HL-60/S4 (cell line): ENCODE results near the gene TMPRSS6.

Source experiments
- in situ Hi-C: fragments of 300-500 bp; cut with MboI; formaldehyde crosslinking; loops from 2 replicates; pipeline ENCODE4 v1.14.3; 2022; ENCODE audit warnings: low sequenced_read_pairs

Gene TMPRSS6

DNA sequence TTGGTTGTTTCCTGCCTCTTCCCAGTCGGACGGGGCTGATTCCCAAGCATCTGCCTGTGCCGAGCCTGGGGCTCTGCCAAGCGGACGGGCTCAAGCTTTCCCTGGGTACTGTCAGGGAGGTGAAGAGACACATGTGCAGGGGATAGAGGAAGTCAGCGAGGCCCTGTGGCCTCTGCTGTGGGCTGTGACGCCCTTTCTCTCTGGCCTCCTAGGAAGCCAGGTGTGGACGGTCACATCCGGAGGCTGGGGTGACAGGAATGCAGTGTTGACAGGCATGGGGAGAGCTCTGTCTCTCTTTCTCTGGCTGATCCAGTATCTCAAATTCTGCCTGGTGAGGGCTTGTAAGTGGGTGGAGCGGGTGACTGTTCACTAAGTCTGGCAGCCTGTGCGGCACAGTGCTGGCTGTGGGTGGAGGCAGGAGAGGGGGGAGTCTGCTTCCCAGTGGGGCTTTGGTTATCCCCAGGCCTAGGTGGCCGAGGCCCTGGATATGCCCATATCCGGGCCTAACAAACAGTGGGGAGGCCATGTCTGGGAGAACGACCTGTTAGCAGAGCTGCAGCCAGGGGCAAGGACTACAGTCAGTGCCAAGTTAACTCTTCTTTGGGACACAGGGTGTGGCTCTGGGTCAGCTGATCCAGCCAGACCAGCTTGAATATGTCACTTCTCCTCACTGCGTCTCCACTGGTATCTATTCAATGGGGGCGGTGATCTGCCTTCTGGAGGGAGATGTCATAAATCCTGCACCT, 56.0 kb downstream of the TMPRSS6 start:
- in situ Hi-C loops = no loop called here

DNA sequence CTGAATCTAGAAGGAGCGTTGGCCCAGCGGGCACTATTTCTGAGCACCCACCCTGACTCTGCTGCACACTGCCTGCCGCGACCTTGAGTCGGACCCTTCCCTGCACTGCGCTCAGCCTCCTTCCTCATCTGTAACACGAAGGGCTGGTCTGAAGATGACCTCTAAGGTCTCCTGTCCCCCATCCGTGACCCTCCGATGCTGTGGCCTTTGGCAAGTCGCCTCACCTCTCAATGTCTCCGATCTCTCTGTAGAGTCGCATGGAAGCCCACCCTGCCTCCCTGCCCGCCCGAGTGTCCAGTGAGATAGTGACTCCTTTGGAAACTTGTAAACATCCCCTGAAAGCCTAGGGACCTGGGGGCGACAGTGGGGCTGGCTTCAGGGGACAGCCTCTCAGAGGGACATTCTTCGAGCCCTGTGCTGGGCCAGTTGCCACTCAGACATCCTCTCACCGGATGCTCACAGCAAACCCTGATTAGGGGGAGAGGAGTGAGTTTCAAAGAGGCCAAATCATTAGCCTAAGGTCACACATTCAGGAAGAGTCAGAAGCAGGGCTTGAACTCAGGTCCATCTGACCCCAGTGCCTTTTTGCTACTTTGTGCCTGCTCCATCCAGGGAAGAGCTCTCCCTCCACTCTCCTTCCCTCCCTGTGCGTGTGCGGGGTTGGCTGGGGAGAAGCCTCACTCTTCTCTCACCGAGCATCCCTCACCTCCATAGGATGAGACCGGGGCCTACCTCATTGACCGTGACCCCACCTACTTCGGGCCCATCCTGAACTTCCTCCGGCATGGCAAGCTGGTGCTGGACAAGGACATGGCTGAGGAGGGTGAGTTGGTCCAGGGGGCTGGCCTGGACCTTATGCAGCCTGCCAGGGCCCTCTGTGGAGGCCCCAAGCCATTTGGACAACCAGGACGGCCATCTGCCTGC, 56.9 kb downstream of the TMPRSS6 start:
- in situ Hi-C loops = no loop called here

DNA sequence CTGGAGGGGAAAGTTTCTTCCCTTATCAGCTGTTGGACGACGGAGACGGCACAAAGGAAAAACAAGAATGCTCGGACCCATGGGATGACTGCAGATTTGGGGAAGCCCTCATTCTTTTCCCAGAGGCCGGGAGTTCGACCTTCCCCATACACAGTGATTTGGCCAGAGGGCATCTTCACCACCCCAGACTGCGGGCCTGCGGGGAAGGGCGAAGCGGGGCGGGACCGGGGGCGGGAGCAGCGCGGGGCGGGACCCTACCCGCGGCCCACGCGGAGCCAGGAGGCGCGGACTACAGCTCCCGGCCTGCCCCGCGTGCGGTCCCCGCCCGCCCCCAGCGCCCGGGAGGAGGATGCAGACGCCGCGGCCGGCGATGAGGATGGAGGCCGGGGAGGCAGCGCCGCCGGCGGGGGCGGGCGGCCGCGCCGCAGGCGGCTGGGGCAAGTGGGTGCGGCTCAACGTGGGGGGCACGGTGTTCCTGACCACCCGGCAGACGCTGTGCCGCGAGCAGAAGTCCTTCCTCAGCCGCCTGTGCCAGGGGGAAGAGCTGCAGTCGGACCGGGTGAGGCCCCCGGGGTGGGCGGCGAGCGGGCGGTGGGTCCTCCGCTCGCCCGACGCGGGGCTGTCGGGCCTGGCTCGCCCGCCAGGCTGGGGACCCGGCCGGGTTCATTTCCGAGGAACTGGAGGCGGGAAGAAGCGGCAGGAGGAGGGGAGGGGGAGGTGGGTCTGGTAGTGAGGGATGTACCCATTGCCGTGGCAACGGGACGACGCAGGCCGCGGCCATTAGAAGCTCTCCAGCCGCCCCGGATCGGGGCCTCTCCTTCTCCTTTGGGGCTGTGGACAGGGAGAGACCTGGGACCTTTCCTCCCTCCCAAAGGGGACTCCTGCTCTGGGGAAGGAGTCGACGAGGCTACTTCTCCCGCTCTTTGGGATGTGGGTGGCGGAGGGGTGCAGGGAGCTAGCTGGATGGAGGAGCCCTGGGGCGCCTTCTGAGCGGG, 57.8 kb downstream of the TMPRSS6 start, which contains the start of gene KCTD17:
Gene KCTD17 (plus strand): TSS at position 352 of the 995 bp plus-strand sequence. CDS start 19 bp downstream, at position 371.
- in situ Hi-C loops = no loop called here

DNA sequence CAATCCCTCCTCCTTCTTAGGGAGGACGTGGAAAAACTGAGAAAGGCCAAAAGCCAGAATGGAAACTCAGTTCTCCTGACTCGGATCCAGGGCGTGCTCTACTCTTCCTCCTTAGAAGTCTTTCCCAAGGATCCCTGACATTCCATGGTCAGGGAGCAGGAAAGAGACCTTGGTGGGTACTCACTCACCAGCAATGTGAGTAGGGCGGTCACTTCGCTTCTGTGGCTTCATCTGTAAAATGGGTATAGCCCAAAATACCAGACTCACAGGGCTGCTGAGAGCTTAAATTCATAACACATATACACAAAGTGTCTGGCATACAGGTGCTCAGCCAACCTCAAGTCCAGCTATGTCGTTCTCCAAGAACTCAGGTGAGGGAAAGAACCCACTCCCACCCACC, 58.6 kb downstream of the TMPRSS6 start:
- in situ Hi-C loops = no loop called here

DNA sequence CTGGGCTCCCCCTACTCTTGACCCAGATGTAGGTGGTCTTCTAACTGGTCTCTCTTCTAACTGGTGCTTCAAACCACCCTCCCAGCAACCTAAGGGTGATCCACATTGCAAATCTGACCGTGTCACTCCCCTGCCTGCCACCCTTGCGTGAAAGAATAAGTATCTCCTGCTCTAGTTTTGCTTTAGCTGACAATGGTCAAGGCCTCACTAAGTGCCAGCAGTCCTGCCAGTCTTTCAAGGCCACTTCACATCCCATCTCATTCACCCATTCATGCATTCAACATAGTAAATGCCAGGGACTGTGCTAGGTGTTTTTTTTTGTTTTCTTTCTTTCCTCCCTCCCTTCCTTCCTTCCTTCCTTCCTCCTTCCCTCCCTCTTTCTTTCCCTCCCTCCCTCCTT, 60.3 kb downstream of the TMPRSS6 start:
- in situ Hi-C loops = no loop called here

DNA sequence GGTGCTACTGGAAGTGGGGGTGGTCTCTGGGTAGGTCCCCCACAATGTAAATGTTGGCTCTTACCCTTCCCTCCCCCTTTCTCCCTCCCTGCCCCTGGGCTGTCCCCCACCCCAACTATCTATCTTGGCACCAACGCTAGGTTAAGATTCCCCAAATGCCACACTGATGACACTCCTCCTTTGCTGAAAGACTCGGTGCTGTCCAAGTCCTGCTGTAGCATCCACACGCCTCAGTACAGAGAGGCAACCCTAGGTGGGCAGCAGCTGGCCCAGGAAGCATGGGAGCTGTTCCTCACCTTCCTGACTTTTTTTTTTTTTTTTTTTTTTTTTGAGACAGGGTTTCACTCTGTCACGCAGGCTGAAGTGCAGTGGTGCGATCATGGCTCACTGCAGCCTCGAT, 61.4 kb downstream of the TMPRSS6 start:
- in situ Hi-C loops = no loop called here

DNA sequence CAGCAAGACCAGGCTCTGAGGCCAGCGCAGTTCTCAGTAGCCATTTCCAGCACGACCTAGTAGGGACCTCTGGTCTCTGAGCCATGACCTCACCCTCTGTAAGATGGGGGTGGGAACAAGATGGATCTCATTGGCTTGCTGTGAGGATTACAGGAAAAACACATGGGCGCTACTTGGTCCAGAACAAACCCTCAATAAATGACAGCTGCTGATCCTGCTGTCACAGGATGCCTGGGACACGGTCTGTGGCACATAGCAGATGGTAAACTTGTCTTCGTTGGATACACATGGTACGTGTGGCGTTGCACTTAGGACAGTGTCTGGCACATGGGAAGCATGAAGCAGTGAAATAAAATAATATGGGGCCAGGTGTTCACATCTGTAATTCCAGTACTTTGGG, 62.5 kb downstream of the TMPRSS6 start:
- in situ Hi-C loops = no loop called here

DNA sequence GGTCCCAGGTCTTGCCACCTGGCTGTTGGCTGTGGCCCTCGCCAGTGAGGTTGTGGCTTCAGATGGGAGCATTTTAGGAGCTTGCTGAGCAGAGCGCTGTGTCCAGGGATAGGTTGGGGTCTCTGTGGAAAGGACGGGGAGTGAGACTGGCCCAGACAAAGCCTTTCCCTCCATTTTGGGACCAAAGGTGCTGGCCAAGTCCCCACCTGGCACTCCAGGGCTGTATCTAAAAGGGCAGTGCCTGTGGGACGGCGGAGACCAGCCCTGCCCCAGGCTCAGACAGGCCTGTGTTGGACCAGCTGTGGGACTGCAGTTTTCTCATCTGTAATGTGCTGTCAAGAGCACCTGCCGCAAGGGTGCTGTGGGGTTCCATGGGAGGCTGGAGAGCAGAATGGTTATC, 62.9 kb downstream of the TMPRSS6 start:
- in situ Hi-C loops = no loop called here

DNA sequence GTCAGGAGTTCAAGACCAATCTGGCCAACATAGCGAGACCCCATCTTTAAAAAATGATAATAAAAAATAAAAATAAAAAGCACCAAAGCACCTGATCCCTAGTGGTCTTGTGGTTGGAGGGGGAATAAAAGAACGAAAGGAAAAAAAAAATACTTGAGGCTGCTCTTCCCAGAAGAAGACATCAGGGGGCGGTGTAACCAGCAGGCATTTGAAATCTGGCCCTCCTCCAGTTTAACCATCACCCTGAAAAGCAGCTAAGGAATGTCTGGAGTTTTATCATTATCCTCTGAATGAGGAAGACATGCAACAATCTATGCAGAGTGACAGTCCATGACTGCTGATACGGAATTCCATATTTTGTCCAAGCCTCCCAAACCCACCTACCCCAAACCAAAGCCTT, 63.6 kb downstream of the TMPRSS6 start:
- in situ Hi-C loops = no loop called here

DNA sequence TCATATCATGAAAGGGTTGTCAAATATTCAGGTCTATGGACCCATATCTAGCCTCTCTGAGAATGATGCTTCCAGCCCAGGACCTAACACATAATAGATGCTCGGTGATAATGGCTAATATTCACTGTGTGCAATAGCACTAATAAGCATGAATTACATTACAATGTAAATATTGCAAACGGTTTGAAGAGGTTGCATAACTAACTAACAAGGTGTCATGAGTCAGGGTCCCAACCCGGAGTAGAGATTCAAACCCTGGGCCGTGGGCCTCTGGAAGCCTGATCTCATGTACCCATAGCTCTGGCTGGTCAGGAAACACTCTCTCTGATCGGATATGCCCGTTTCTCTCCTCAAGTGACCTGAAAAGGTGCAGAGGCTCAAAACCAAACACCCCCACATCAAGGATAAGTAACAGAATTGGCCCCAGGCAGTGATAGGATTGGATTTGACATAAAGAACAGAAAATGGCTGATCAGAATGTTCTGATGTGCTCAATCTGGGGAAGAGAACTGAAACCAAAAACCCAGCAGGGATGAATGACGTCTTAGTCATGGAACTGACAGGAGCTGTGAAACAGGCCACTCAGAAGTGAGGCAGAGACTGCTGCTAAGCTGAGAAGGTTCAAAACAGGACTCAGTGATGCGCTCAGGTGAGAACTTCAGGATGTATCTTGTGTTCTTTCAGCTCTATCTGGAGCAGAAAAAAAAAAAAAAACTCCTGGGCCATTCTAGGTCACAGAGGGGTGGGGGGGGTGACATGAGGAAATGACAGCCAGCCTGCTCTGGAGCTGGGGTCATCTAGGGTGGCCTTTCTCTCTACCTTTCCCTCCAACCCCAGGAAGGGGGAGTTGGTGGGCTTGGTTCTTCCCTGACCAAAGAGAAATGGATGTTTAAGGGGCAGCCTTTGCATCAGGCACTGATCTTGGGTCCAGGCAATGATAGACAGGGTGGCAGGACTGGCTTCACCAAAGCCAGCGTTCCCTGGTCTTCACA, 64.6 kb downstream of the TMPRSS6 start:
- in situ Hi-C loops = no loop called here

DNA sequence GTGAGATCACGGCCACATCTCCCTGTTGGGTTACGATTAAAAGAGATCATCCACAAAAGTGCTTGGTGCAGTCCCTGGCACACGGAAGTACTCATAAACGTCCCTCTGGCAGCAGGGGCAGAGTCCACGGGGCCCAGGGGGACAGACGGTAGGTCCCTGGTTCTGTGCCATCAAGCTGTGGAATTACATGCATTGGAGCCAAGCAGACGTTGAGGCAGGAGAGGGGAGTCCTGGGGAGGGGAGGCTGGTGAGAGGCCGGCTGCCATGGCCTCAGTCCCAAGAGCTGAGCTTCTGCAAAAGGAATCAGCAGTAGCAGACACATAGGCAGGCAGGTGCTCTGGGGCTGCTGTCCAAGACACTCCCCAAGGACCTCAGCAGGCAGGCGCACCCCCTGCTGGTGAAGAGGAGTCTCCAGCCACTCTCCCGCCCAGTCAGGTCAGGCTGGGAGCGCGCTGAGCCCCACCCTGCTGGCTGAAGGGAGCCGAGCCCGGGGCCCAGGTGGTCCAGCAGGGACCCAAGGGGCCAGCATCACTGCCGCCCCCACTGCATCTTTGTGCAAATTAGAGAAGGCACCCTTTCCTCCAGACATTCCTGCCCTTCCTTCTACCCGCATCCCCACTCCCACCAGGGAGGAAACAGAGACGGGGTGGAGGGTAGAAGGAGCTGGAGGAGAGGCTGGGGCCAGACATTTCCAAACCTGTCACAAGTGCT, 65.5 kb downstream of the TMPRSS6 start:
- in situ Hi-C loops = no loop called here

DNA sequence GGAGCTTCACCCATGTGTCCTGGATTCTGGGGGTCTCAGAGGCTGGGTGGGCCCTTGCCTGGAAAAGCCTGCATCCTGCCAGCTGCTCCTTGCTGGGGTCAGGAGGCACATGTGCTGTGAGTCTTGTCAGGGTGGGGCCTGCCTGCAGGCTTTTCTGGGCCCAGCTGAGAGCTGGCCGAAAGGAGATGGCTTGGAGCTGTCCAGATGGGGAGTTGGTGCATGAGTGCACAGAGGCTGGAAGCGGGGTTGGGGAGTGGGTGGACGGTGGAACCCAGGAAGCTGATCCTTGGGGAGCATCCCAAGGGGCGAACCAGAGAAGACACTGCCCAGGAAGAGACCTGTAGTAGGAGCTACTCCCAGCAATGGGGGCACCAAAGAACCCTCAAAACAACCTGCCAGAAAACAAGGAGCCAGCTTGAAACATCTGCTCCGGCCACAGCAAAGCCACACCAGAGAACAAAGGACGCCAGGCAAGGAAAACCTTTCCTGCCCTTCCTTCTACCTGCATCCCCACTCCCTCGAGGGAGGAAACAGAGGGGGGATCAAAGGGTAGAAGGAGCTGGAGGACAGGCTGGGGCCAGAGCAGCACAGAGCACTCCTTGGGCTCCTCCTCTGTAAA, 66.2 kb downstream of the TMPRSS6 start:
- in situ Hi-C loops = no loop called here

DNA sequence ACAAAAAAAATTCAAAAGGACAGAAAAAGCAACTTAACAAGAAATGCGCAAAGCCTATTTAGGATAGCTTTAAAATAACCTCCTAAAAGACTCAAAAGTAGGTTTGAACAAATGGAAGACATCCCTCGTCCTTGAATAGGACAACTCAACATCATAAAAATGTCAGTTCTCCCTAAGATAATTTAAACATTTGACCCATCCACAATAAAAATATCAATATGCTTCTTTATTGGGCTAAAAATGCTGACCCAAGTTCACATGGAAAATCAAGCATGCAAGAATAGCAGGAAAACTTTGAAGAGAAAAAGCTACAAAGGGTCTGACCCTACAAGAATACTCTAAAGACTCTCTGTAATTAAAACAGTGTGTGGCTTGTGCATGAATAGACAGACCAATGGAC, 70.0 kb downstream of the TMPRSS6 start:
- in situ Hi-C loops = no loop called here

DNA sequence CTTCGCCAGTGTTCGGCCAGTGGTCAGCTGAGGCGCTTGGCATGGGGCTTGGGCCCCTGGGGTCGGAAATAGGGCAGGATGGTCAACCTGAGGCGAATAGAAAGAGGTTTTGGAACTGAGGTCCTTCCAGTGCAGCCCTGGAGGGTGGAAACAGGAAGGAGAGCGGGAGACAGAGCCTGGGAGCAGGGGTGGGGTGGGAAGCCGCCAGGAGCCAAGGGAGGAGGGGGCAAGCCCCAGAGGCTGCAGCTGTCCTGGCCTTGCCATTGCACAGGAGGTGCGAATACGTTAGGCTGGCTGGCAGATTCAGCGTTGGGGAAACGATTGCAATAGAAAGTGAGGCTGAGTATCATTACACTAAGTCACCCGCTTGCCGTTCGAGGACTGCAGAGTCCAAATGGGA, 71.8 kb downstream of the TMPRSS6 start:
- in situ Hi-C loops = no loop called here

DNA sequence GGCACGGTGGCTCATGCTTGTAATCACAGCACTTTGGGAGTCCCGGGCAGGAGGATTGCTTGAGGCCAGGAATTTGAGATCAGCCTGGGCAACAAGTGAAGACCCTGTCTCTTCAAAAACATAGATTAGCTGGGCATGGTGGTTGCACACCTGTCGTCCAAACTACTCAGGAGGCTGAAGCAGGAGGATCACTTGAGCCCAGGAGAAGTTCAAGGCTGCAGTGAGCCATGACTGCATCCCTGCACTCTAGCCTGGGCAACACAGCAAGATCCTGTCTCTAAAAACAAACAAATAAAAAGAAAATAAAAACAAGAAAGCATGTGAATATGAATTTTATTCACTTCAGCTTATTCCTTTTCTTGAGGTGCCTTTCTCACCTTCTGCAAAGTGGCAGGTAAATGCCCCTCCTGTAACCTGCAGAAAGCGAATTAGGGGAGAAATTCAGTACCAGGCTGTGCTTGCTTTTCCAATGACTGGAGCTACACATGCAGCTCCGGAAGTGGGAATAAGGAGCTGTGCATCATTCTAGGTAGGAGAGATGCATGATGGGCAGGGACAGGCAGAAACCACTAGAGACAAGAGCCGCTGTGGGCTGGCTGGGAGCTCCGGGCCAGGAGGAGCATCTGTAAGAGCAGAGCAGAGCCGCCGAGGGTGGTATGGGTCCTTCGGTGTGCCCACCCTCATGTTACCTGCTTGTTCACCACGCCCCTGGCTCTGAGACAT, 72.7 kb downstream of the TMPRSS6 start:
- in situ Hi-C loops = no loop called here

DNA sequence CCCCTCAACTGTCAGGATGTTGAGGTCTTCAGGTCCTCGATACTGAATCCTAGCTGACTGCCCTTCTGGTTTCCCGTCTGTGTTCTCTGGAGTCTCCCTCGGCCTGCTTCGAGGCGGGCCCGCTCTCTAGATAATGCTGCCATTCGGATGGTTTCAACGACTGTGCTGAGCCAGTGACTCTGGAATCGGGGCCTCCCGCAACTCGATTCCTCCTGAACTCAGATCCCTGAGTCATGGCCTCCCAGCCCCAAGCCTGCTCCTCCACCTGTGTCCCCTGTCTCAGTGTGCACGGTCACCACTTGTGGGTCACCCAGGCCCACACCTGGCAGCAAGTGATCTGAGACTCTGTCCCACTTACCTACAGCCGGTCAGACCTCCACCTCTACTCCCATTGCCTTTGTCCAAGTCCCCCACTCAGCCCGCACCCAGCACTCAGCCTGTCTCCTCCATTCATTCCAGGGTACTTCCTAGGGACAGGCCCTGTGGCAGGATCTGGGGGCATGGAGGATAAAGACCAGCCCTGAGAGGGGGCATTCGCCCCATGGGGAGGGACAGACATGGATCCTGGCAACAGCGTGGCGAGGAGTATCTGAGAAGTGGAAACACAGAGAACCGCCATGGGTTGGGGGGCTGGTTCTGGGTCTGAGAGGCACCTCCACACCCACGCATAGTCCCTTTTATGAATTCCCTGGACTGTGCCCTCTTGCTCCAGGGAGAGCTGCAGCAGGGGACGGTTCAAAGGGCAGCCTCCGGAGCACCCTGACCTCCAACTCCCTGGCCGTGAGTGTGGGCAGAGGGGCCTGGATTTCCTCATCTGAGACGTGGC, 75.7 kb downstream of the TMPRSS6 start:
- in situ Hi-C loops = no loop called here
